WI38 (cell line): Measurements from ENCODE around the gene KCTD7.
"Not testable (repeated sequence)": the region's sequence is repeated elsewhere in the genome, so short reads cannot be mapped to it uniquely, and the experiment has no call there.

Experiments used
- H3K4me3 ChIP-seq: 2 replicates; pipeline ENCODE4 v1.5.1; 2011; ENCODE audit warnings: low read depth, mild to moderate bottlenecking, control low read depth, low read length
- CTCF ChIP-seq: IDR thresholded peaks from 2 replicates; pipeline ENCODE4 v1.5.1; 2012; ENCODE audit warnings: low read depth, mild to moderate bottlenecking, control low read depth, low read length

KCTD7 gene

GRCh38 chr7:66681491-66682349, 53.0 kb downstream of the KCTD7 start:
- peak overlapping the region; percentile 88 for H3K4me3 ChIP-seq
- TF ChIP-seq CTCF, result no peak

DNA sequence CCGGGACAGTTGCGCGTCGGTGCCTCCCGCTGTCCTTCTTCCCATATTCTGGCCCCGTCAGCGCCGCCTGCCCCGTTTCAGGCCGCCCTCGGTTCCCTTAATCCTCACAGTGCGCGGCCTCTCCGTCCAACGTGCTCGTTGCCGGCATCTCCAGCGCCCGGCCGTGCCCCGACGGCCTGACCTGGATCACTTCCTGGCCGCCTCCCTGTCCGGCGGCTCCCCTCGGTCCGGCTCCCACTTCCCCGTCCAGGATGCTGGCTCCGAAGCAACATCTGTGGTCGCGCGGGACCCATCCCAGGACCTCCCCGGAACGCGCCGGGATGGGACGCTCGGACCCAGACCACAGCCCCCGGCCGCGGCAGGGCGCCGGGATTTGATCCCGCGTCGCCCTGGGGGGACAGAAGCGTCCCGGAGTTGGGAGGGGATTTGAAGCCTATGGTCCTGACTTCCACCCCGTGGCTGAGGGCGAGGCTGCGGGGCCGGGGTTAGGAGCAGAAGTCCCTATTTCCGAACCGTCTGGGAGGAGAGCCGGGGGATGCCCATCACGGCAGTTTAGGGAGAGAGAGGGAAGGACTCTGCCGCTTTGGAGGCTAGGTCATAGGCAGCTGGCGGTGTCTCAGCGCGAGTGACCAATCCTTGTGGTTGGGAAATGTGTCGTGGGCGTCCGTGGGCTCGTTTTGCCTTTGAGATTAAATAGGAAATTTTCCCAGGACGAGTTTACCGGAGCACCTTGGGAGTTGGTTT, 53.8 kb downstream of the KCTD7 start:
- TF ChIP-seq CTCF, result no peak
- H3K4me3 ChIP-seq, result peak overlapping the region; percentile 88

- peak overlapping the region; percentile 88 for H3K4me3 ChIP-seq
Observed at GRCh38 chr7:66683094-66683769, 54.6 kb downstream of the KCTD7 start.

GRCh38 chr7:66683770-66684123, 55.1 kb downstream of the KCTD7 start:
- H3K4me3 ChIP-seq, result peak overlapping the region; percentile 14; the same call in 1 of the 2 replicates
- no peak for TF ChIP-seq CTCF

GRCh38 chr7:66685663-66686062, 57.0 kb downstream of the KCTD7 start:
- H3K4me3 ChIP-seq, result not testable (repeated sequence)

DNA sequence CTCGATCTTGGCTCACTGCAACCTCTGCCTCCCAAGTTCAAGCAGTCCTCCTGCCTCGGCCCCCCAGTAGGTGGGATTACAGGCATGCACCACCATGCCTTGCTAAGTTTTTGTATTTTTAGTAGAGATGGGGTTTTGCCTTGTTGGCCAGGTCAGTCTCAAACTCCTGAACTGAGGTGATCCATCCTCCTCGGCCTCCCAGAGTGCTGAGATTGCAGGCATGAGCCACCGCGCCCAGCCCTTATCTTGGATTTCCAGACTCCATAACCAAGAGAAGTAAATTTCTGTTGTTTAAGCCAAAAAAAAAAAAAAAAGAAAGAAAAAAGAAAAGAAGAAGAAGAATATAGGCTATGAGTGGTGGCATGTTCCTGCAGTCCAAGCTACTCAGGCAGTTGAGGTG, 58.5 kb downstream of the KCTD7 start:
- no peak overlapping the region for H3K4me3 ChIP-seq
- no peak for TF ChIP-seq CTCF

DNA sequence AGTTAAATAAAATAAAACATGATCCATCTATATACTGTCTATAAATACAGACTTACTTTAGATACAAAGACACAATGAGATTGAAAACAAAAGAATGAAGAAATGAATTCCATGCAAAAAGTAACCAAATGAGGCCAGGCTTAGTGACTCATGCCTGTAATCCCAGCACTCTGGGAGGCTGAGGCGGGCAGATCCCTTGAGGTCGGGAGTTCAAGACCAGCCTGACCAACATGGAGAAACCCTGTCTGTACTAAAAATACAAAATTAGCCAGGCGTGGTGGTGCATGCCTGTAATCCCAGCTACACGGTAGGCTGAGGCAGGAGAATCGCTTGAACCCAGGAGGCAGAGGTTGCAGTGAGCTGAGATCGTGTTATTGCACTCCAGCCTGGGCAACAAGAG, 59.0 kb downstream of the KCTD7 start:
- H3K4me3 ChIP-seq, result not testable (repeated sequence)

- H3K4me3 ChIP-seq, result no peak overlapping the region
- TF ChIP-seq CTCF, result no peak
Observed at GRCh38 chr7:66689081-66689480, 60.4 kb downstream of the KCTD7 start.
